ENCODE results near the gene EMP2.

Gene EMP2

GRCh38 chr16:10552281-10552680 is 28.1 kb downstream of the EMP2 start:
- no peak for TF ChIP-seq CTCF (IDR thresholded peaks at IDR 0.05; ENCODE audit: low read length, missing control alignments)
- no peak for DNase-seq (ENCODE audit: low read depth)
- no peak overlapping the region for H3K4me3 ChIP-seq (replicated peaks; ENCODE audit: low read depth, low read length)

GRCh38 chr16:10551881-10552280 is 28.5 kb downstream of the EMP2 start:
- DNase-seq (ENCODE audit: low read depth): no peak
- no peak for TF ChIP-seq CTCF (IDR thresholded peaks at IDR 0.05; ENCODE audit: low read length, missing control alignments)
- H3K4me3 ChIP-seq (replicated peaks; ENCODE audit: low read depth, low read length): no peak overlapping the region

GRCh38 chr16:10548404-10548803 is 32.0 kb downstream of the EMP2 start:
- TF ChIP-seq CTCF (IDR thresholded peaks at IDR 0.05; ENCODE audit: low read length, missing control alignments): no peak
- no peak for DNase-seq (ENCODE audit: low read depth)
- H3K4me3 ChIP-seq (replicated peaks; ENCODE audit: low read depth, low read length): no peak overlapping the region

GRCh38 chr16:10547708-10548107 is 32.7 kb downstream of the EMP2 start:
- H3K4me3 ChIP-seq (replicated peaks; ENCODE audit: low read depth, low read length): no peak overlapping the region
- no peak for TF ChIP-seq CTCF (IDR thresholded peaks at IDR 0.05; ENCODE audit: low read length, missing control alignments)
- DNase-seq (ENCODE audit: low read depth): no peak

GRCh38 chr16:10543231-10543977 is 37.0 kb downstream of the EMP2 start:
- no peak overlapping the region for H3K4me3 ChIP-seq (replicated peaks; ENCODE audit: low read depth, low read length)
- DNase-seq (ENCODE audit: low read depth): no peak
- no peak for TF ChIP-seq CTCF (IDR thresholded peaks at IDR 0.05; ENCODE audit: low read length, missing control alignments)

GRCh38 chr16:10541366-10541765 is 39.0 kb downstream of the EMP2 start:
- DNase-seq (ENCODE audit: low read depth): no peak
- TF ChIP-seq CTCF (IDR thresholded peaks at IDR 0.05; ENCODE audit: low read length, missing control alignments): no peak
- no peak overlapping the region for H3K4me3 ChIP-seq (replicated peaks; ENCODE audit: low read depth, low read length)

- TF ChIP-seq CTCF (IDR thresholded peaks at IDR 0.05; ENCODE audit: low read length, missing control alignments): no peak
- DNase-seq (ENCODE audit: low read depth): no peak
- H3K4me3 ChIP-seq (replicated peaks; ENCODE audit: low read depth, low read length): no peak overlapping the region
Observed at GRCh38 chr16:10539793-10540192, 40.6 kb downstream of the EMP2 start.
